Measurements from ENCODE around the gene MED13L. TPM values are rescaled to one million over a fixed set of nuclear protein-coding genes. Genes with fewer than 3 reads are reported as not detected.

Gene MED13L
- total RNA-seq, 2 experiments from 2014 or later = 203 to 208 TPM

DNA sequence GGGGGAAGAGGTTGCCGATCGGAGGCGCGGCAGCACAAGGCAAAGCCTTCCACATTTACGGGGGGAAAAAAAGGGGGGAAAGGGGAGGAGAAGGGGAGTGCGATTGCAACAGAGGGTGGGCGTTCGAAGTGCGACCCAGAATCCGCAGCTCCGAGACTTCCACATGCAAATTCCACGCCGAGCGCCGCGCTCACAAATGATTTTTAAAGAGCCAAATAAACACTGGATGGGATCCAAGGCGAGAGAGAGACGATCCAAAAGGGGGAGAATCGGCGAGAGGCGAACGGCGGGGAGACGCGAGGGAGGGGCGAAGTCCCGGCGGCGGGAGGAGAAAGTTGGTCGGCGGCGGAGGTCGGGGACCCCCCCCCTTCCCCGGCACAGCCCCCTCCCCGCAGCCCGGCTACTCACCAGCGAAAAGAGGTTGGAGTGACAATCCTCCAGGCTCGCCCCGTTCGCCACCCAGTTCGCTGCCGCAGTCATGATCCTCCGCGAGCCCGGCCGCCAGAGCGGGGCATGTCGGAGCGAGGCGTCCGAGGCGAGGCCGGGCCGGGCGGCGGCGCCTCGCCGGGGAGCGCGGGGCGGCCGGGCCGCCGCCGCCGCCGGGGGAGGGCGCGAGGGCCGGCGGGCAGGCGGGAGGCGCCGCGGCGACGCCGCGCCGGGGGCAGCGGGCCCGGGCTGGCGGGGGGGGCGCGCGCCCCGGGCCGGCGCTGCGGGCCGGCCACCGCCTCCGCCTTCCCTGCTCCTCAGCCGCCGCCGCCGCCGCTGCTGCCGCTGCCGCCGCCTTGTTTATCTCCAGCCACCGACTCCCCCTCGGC is 634 bp downstream of the MED13L start:
- ATAC-seq (ENCODE audit: poor library complexity) (peak; percentile 55), DNase-seq (peak; percentile 56 to 85 (median 68))
- intact Hi-C loops (cut with DNase I, micrococcal nuclease) = loop anchor here (2.0 to 10.0 kb wide), 7 partner anchors 14 to 460 kb away; partner anchors contain the start of genes RNFT2 (in 1 of the 2) and SPRING1 (in 1 of the 2)
- H3K4me3 Mint-ChIP-seq = peak overlapping the region; percentile 92
- CTCF ChIA-PET = interaction anchor here (0.6 to 1.4 kb wide), 6 partner anchors 10 to 266 kb away, joined by 3 to 8 read pairs (median 6); no protein-coding TSS in a partner anchor
- no peaks in the 10 kb centered on the region for H3K9me3 Mint-ChIP-seq
- H3K27ac Mint-ChIP-seq = peak overlapping the region; percentile 94
- no peaks in the 10 kb centered on the region for H3K27me3 Mint-ChIP-seq
- H3K36me3 Mint-ChIP-seq (ENCODE audit: low read depth) = peaks cover 16% of the 10 kb centered on the region
- peaks cover 40% of the 10 kb centered on the region for H3K4me1 Mint-ChIP-seq (ENCODE audit: low read depth)
- POLR2A ChIA-PET = interaction anchor here (0.6 to 1.8 kb wide), 17 partner anchors 10 to 786 kb away, joined by 3 to 12 read pairs (median 4); partner anchors contain the start of gene MAP1LC3B2
- H3K4me3 ChIP-seq (ENCODE audit: low read length) = peak overlapping the region; percentile 92
- H3K9me3 ChIP-seq (ENCODE audit: control insufficient read depth in 1 of 2, insufficient read depth in 1 of 2, low read length in 2 of 2) = no peaks in the 10 kb centered on the region
- no peaks in the 10 kb centered on the region for H3K36me3 ChIP-seq (ENCODE audit: insufficient read depth, low read length)
- H3K27ac ChIP-seq (ENCODE audit: low read depth in 1 of 2, low read length in 2 of 2) = peak overlapping the region in 1 of 2 donors; percentile 9
- TF ChIP-seq CTCF (IDR thresholded peaks at IDR 0.05) = no peak
- H3K27me3 ChIP-seq (ENCODE audit: control insufficient read depth in 1 of 2, insufficient read depth in 2 of 2, low read length in 2 of 2) = no peaks in the 10 kb centered on the region
- H3K4me1 ChIP-seq (ENCODE audit: insufficient read depth, low read length) = peaks cover 10% of the 10 kb centered on the region

- peak overlapping the region; percentile 69 for H3K4me3 Mint-ChIP-seq
- DNase-seq (no peak), ATAC-seq (ENCODE audit: poor library complexity) (no peak)
- H3K36me3 Mint-ChIP-seq (ENCODE audit: low read depth) = peaks cover 16% of the 10 kb centered on the region
- H3K9me3 Mint-ChIP-seq = no peaks in the 10 kb centered on the region
- H3K4me1 ChIP-seq (ENCODE audit: insufficient read depth, low read length) = peaks cover 10% of the 10 kb centered on the region
- no peak overlapping the region for H3K27ac ChIP-seq (ENCODE audit: low read depth in 1 of 2, low read length in 2 of 2)
- CTCF ChIA-PET = no interaction called here
- H3K9me3 ChIP-seq (ENCODE audit: control insufficient read depth in 1 of 2, insufficient read depth in 1 of 2, low read length in 2 of 2) = no peaks in the 10 kb centered on the region
- peaks cover 54% of the 10 kb centered on the region for H3K4me1 Mint-ChIP-seq (ENCODE audit: low read depth)
- TF ChIP-seq CTCF (IDR thresholded peaks at IDR 0.05) = no peak
- intact Hi-C loops (cut with DNase I, micrococcal nuclease) = loop anchor here (5.0 to 10.0 kb wide), 6 partner anchors 32 to 463 kb away; partner anchors contain the start of genes RNFT2 (in 1 of the 2) and SPRING1 (in 1 of the 2)
- H3K36me3 ChIP-seq (ENCODE audit: insufficient read depth, low read length) = no peaks in the 10 kb centered on the region
- POLR2A ChIA-PET = interaction anchor here (0.6 to 0.8 kb wide), 2 partner anchors 284 to 535 kb away, joined by 4 to 5 read pairs; no protein-coding TSS in a partner anchor
- H3K27ac Mint-ChIP-seq = no peak overlapping the region
- no peaks in the 10 kb centered on the region for H3K27me3 Mint-ChIP-seq
- no peaks in the 10 kb centered on the region for H3K27me3 ChIP-seq (ENCODE audit: control insufficient read depth in 1 of 2, insufficient read depth in 2 of 2, low read length in 2 of 2)
- H3K4me3 ChIP-seq (ENCODE audit: low read length) = no peak overlapping the region
These were observed 2.7 kb downstream of the MED13L start for GRCh38 chr12:116274551-116275375.

GRCh38 chr12:116273813-116274550 is 3.5 kb downstream of the MED13L start:
- no peaks in the 10 kb centered on the region for H3K9me3 ChIP-seq (ENCODE audit: control insufficient read depth in 1 of 2, insufficient read depth in 1 of 2, low read length in 2 of 2)
- no peak overlapping the region for H3K27ac ChIP-seq (ENCODE audit: low read depth in 1 of 2, low read length in 2 of 2)
- DNase-seq (no peak), ATAC-seq (ENCODE audit: poor library complexity) (no peak)
- ChIA-PET CTCF (no interaction called here), POLR2A (interaction anchor here (0.6 kb wide), 1 partner anchor 95 kb away, joined by 3 read pairs; no protein-coding TSS in a partner anchor)
- intact Hi-C loops (cut with DNase I, micrococcal nuclease) = loop anchor here (10.0 kb wide), 2 partner anchors 261 to 331 kb away; no protein-coding TSS in a partner anchor
- Mint-ChIP-seq H3K27me3 (no peaks in the 10 kb centered on the region), H3K4me1 (ENCODE audit: low read depth) (peaks cover 60% of the 10 kb centered on the region), H3K27ac (no peak overlapping the region), H3K36me3 (ENCODE audit: low read depth) (peaks cover 16% of the 10 kb centered on the region), H3K4me3 (peak overlapping the region; percentile 69), H3K9me3 (no peaks in the 10 kb centered on the region)
- TF ChIP-seq CTCF (IDR thresholded peaks at IDR 0.05) = no peak
- H3K4me1 ChIP-seq (ENCODE audit: insufficient read depth, low read length) = peaks cover 13% of the 10 kb centered on the region
- H3K36me3 ChIP-seq (ENCODE audit: insufficient read depth, low read length) = no peaks in the 10 kb centered on the region
- H3K4me3 ChIP-seq (ENCODE audit: low read length) = no peak overlapping the region
- H3K27me3 ChIP-seq (ENCODE audit: control insufficient read depth in 1 of 2, insufficient read depth in 2 of 2, low read length in 2 of 2) = no peaks in the 10 kb centered on the region
